ENCODE data around the gene VRTN. TPM values are rescaled to one million over a fixed set of nuclear protein-coding genes. Genes with fewer than 3 reads are reported as not detected.

Gene VRTN
- total and polyA plus RNA-seq, 2 of the 8 experiments (the other 6 are each of a cell fraction or from before 2014, with no cell fraction given), result 133 to 148 TPM

- H3K4me1 ChIP-seq (replicated peaks in 1 of 4; ENCODE audit: control insufficient read depth in 3 of 4, insufficient read depth in 4 of 4, low read length in 3 of 4), result peaks cover 0 to 6% (median 4%) of the 10 kb centered on the region in 4 experiments; a peak in 4 of 7 replicates
- peak overlapping the region; percentile 49 for H2BK5ac ChIP-seq (ENCODE audit: low read depth, low read length)
- no peak overlapping the region for H3K4me2 ChIP-seq (ENCODE audit: insufficient read depth in 1 of 2, low read depth in 2 of 2, low read length in 2 of 2)
- peak overlapping the region; percentile 69 for H2AK5ac ChIP-seq (ENCODE audit: low read depth, low read length)
- no peak overlapping the region for H2BK120ac ChIP-seq (replicated peaks; ENCODE audit: low read depth, low read length)
- no peak overlapping the region for H4K8ac ChIP-seq (ENCODE audit: extremely low read depth, insufficient read depth, low read length)
- no peak overlapping the region for H3K56ac ChIP-seq (replicated peaks; ENCODE audit: insufficient read length, low read depth, low read length)
- CTCF ChIA-PET (ENCODE audit: partially characterized antibody), result interaction anchor here (0.5 to 4.4 kb wide), 9 partner anchors 12 to 111 kb away, joined by 3 to 22 read pairs (median 3); no protein-coding TSS in a partner anchor
- no peak overlapping the region for H3K27ac ChIP-seq (ENCODE audit: low read depth, low read length)
- no peaks in the 10 kb centered on the region for H3K79me1 ChIP-seq (ENCODE audit: low read depth, low read length)
- no peak overlapping the region for H3K9ac ChIP-seq (replicated peaks in 1 of 4; ENCODE audit: extremely low read depth in 1 of 4, low read depth in 3 of 4, low read length in 3 of 4)
- no peaks in the 10 kb centered on the region for H4K20me1 ChIP-seq (replicated peaks in 1 of 2; ENCODE audit: control insufficient read depth in 1 of 2, insufficient read depth in 2 of 2, low read length in 2 of 2)
- no peak overlapping the region for H2AFZ ChIP-seq (ENCODE audit: low read length)
- no peak for FAIRE-seq
- no peak overlapping the region for H3K18ac ChIP-seq (ENCODE audit: extremely low read depth, low read length)
- no peak overlapping the region for H3K4me3 ChIP-seq (ENCODE audit: extremely low read depth in 1 of 4, insufficient read depth in 2 of 4, low read depth in 3 of 4, low read length in 4 of 4)
- peaks cover 0 to 4% of the 10 kb centered on the region in 2 experiments; a peak in 1 of 4 replicates for H3K79me2 ChIP-seq (ENCODE audit: control insufficient read depth in 1 of 2, insufficient read depth in 2 of 2, low read length in 2 of 2)
- POLR2A ChIA-PET (ENCODE audit: partially characterized antibody), result interaction anchor here (0.5 to 5.5 kb wide), 7 partner anchors 8 to 110 kb away, joined by 3 to 30 read pairs (median 6); partner anchors contain the start of gene VRTN
- no peak overlapping the region for H4K91ac ChIP-seq (replicated peaks; ENCODE audit: insufficient read length, low read length)
- H3K23me2 ChIP-seq (ENCODE audit: low read depth, low read length), result no peaks in the 10 kb centered on the region
- no peak overlapping the region for H3K4ac ChIP-seq (replicated peaks; ENCODE audit: insufficient read length, low read depth, low read length)
- no peak for DNase-seq (ENCODE audit: low read depth in 1 of 2, low spot score in 2 of 2)
- H3K14ac ChIP-seq (ENCODE audit: insufficient read length), result no peak overlapping the region
- no peak overlapping the region for H2BK15ac ChIP-seq (ENCODE audit: low read length)
- no peaks in the 10 kb centered on the region for H3K27me3 ChIP-seq (replicated peaks in 1 of 4; ENCODE audit: control insufficient read depth in 3 of 4, extremely low read depth in 1 of 4, insufficient read depth in 3 of 4, low read length in 3 of 4)
- H4K5ac ChIP-seq (ENCODE audit: insufficient read length, low read depth, low read length), result no peak overlapping the region
- H3K36me3 ChIP-seq (ENCODE audit: control insufficient read depth in 2 of 4, insufficient read depth in 4 of 4, low read length in 3 of 4), result no peaks in the 10 kb centered on the region
- WGBS, 2 experiments (ENCODE audit: extremely low coverage in 1 of 2, insufficient coverage in 1 of 2, insufficient read length in 1 of 2, insufficient replicate concordance in 2 of 2, low coverage in 1 of 2, low lambda C conversion rate in 2 of 2, missing lambda C conversion rate in 1 of 2), result 84% methylated on average over 8 of the region's 8 CpGs; no CpG with 5 or more reads in 1 of the 2 experiments
- H3K23ac ChIP-seq (ENCODE audit: insufficient read length), result no peak overlapping the region
- no peak overlapping the region for H2BK20ac ChIP-seq (ENCODE audit: low read length)
- H3K9me3 ChIP-seq (ENCODE audit: insufficient read depth in 2 of 2, low read depth in 1 of 2, low read length in 1 of 2), result no peaks in the 10 kb centered on the region
- H2BK12ac ChIP-seq (ENCODE audit: low read depth, low read length), result no peak overlapping the region
- TF ChIP-seq ZNF274 (IDR thresholded peaks at IDR 0.05; ENCODE audit: borderline replicate concordance, extremely low read depth, low read length) (no peak), TBP (IDR thresholded peaks at IDR 0.05; ENCODE audit: low read depth, low read length) (no peak), SIX5 (IDR thresholded peaks at IDR 0.05; ENCODE audit: low read depth, low read length) (no peak)
These were observed 20.2 kb downstream of the VRTN start for GRCh38 chr14:74368441-74368840.
